Measurements from ENCODE around the gene PUDP. TPM values are rescaled to one million over a fixed set of nuclear protein-coding genes. Genes with fewer than 3 reads are reported as not detected.
"Not testable (repeated sequence)": the region's sequence is repeated elsewhere in the genome, so short reads cannot be mapped to it uniquely, and the experiment has no call there.

Gene PUDP
- 10 to 100 TPM; 22.0 to 24.4 TPM for total RNA-seq

GRCh38 chrX:7147978-7148854, at the start of gene PUDP:
TSS of gene PUDP (minus strand) at chrX:7148153. CDS start at chrX:7148113, 40 bp downstream.
- Mint-ChIP-seq H3K9me3 (no peaks in the 10 kb centered on the region), H3K4me3 (peak within 1 kb of the TSS; percentile 80), H3K27ac (peak within 1 kb of the TSS; percentile 85), H3K27me3 (no peaks in the 10 kb centered on the region), H3K4me1 (peaks cover 17% of the 10 kb centered on the region), H3K36me3 (peaks cover 2% of the 10 kb centered on the region)
- peak; percentile 85 for DNase-seq

- Mint-ChIP-seq H3K9me3 (no peaks in the 10 kb centered on the region), H3K27ac (no peak overlapping the region), H3K36me3 (no peaks in the 10 kb centered on the region), H3K4me1 (no peaks in the 10 kb centered on the region), H3K27me3 (no peaks in the 10 kb centered on the region), H3K4me3 (no peak overlapping the region)
- no peak for DNase-seq
Measured at GRCh38 chrX:7194606-7195005, 46.7 kb upstream of the PUDP start.

GRCh38 chrX:7192871-7193270, 44.9 kb upstream of the PUDP start:
- Mint-ChIP-seq H3K4me3 (no peak overlapping the region), H3K9me3 (no peaks in the 10 kb centered on the region), H3K27me3 (no peaks in the 10 kb centered on the region), H3K36me3 (no peaks in the 10 kb centered on the region), H3K4me1 (no peaks in the 10 kb centered on the region), H3K27ac (no peak overlapping the region)
- no peak for DNase-seq

- Mint-ChIP-seq H3K27me3 (no peaks in the 10 kb centered on the region), H3K27ac (no peak overlapping the region), H3K9me3 (no peaks in the 10 kb centered on the region), H3K4me1 (no peaks in the 10 kb centered on the region), H3K4me3 (no peak overlapping the region), H3K36me3 (no peaks in the 10 kb centered on the region)
- no peak for DNase-seq
Measured at GRCh38 chrX:7191681-7192110, 43.7 kb upstream of the PUDP start.

- Mint-ChIP-seq H3K4me1 (no peaks in the 10 kb centered on the region), H3K4me3 (no peak overlapping the region), H3K27ac (no peak overlapping the region), H3K9me3 (no peaks in the 10 kb centered on the region), H3K36me3 (no peaks in the 10 kb centered on the region), H3K27me3 (no peaks in the 10 kb centered on the region)
- no peak for DNase-seq
Measured at GRCh38 chrX:7190157-7190556, 42.2 kb upstream of the PUDP start.

GRCh38 chrX:7188672-7189071, 40.7 kb upstream of the PUDP start:
- Mint-ChIP-seq H3K4me1 (no peaks in the 10 kb centered on the region), H3K27me3 (no peaks in the 10 kb centered on the region), H3K27ac (no peak overlapping the region), H3K4me3 (no peak overlapping the region), H3K36me3 (no peaks in the 10 kb centered on the region), H3K9me3 (no peaks in the 10 kb centered on the region)
- no peak for DNase-seq

- H3K27me3 Mint-ChIP-seq: no peaks in the 10 kb centered on the region
- no peak overlapping the region for H3K4me3 Mint-ChIP-seq
- no peak overlapping the region for H3K27ac Mint-ChIP-seq
- DNase-seq: no peak
- H3K36me3 Mint-ChIP-seq: peaks cover 2% of the 10 kb centered on the region
- no peaks in the 10 kb centered on the region for H3K4me1 Mint-ChIP-seq
- no peaks in the 10 kb centered on the region for H3K9me3 Mint-ChIP-seq
Measured at GRCh38 chrX:7184816-7185215, 36.9 kb upstream of the PUDP start.

- DNase-seq: no peak
- Mint-ChIP-seq H3K4me1 (no peaks in the 10 kb centered on the region), H3K36me3 (peaks cover 2% of the 10 kb centered on the region), H3K27me3 (no peaks in the 10 kb centered on the region), H3K9me3 (no peaks in the 10 kb centered on the region), H3K4me3 (no peak overlapping the region), H3K27ac (no peak overlapping the region)
Measured at GRCh38 chrX:7179446-7179845, 31.5 kb upstream of the PUDP start.

- H3K27me3 Mint-ChIP-seq, H3K27ac Mint-ChIP-seq, DNase-seq: not testable (repeated sequence)
Measured at GRCh38 chrX:7178859-7179258, 30.9 kb upstream of the PUDP start.

GRCh38 chrX:7170898-7171297, 22.9 kb upstream of the PUDP start:
- H3K27me3 Mint-ChIP-seq: no peaks in the 10 kb centered on the region
- H3K27ac Mint-ChIP-seq: no peak overlapping the region
- no peaks in the 10 kb centered on the region for H3K4me1 Mint-ChIP-seq
- DNase-seq: peak; percentile 18
- H3K9me3 Mint-ChIP-seq: no peaks in the 10 kb centered on the region
- H3K4me3 Mint-ChIP-seq: no peak overlapping the region
- no peaks in the 10 kb centered on the region for H3K36me3 Mint-ChIP-seq

More at GRCh38 chrX:7178859-7179258, 30.9 kb upstream of the PUDP start:
- not testable (repeated sequence) for H3K9me3 Mint-ChIP-seq, H3K4me1 Mint-ChIP-seq, H3K36me3 Mint-ChIP-seq, H3K4me3 Mint-ChIP-seq

- Mint-ChIP-seq H3K27me3 (no peaks in the 10 kb centered on the region), H3K4me1 (no peaks in the 10 kb centered on the region), H3K4me3 (no peak overlapping the region), H3K9me3 (no peaks in the 10 kb centered on the region), H3K36me3 (no peaks in the 10 kb centered on the region), H3K27ac (no peak overlapping the region)
- no peak for DNase-seq
Measured at GRCh38 chrX:7169627-7170026, 21.7 kb upstream of the PUDP start.

GRCh38 chrX:7168371-7168770, 20.4 kb upstream of the PUDP start:
- Mint-ChIP-seq H3K4me1 (no peaks in the 10 kb centered on the region), H3K4me3 (no peak overlapping the region), H3K9me3 (no peaks in the 10 kb centered on the region), H3K27ac (no peak overlapping the region), H3K27me3 (no peaks in the 10 kb centered on the region), H3K36me3 (no peaks in the 10 kb centered on the region)
- DNase-seq: no peak

- Mint-ChIP-seq H3K4me3 (no peak overlapping the region), H3K9me3 (no peaks in the 10 kb centered on the region), H3K36me3 (no peaks in the 10 kb centered on the region), H3K27ac (no peak overlapping the region), H3K4me1 (no peaks in the 10 kb centered on the region), H3K27me3 (no peaks in the 10 kb centered on the region)
- DNase-seq: no peak
Measured at GRCh38 chrX:7164174-7164573, 16.2 kb upstream of the PUDP start.

- no peaks in the 10 kb centered on the region for H3K27me3 Mint-ChIP-seq
- no peak overlapping the region for H3K4me3 Mint-ChIP-seq
- H3K9me3 Mint-ChIP-seq: no peaks in the 10 kb centered on the region
- DNase-seq: no peak
- H3K27ac Mint-ChIP-seq: no peak overlapping the region
- H3K4me1 Mint-ChIP-seq: no peaks in the 10 kb centered on the region
- H3K36me3 Mint-ChIP-seq: no peaks in the 10 kb centered on the region
Measured at GRCh38 chrX:7163146-7163677, 15.3 kb upstream of the PUDP start.

GRCh38 chrX:7159149-7159861, 11.4 kb upstream of the PUDP start:
- Mint-ChIP-seq H3K4me3 (no peak overlapping the region), H3K27me3 (no peaks in the 10 kb centered on the region), H3K36me3 (no peaks in the 10 kb centered on the region), H3K9me3 (no peaks in the 10 kb centered on the region), H3K27ac (no peak overlapping the region), H3K4me1 (no peaks in the 10 kb centered on the region)
- no peak for DNase-seq
